Measurements from ENCODE around the gene COL4A6.
A peak's percentile ranks its signal among the peaks of the same experiment; 100 is the strongest.
"Not testable (repeated sequence)": the region's sequence is repeated elsewhere in the genome, so short reads cannot be mapped to it uniquely, and the experiment has no call there.

Gene COL4A6

DNA sequence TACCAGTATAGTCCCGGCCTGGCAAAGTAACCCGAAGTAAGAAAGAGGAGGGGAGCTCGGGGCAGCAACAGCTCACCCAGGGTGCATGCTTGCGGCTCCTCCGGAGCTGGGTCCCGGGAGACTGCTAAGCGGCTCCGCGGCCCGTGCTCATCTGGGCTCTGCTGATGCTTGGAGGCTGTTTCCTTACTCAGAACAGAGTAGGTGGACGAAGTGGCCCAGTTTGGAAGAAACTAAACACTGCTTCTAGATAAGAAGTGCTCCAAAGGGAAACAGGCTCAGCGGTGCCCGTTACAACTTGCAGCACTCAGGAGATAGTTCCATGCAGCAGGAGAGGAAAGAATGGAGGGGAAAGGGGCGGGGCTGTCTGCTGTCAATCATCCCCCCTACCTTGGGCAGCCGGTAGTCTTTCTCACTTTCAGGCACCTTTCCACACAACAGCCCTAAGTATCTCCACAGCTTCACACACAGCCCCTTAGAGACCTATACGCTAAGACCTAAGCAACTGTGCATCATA, at the start of gene COL4A6:
Gene COL4A6, minus strand, starts transcription at position 313 of the 514 bp plus-strand sequence. Its CDS starts 226 bp downstream, at position 87.
- DNase-seq (ENCODE audit: low read depth), result peak; percentile 24

GRCh38 chrX:108485960-108486359, 47.7 kb upstream of the COL4A6 start:
- no peak for DNase-seq (ENCODE audit: low read depth)

DNA sequence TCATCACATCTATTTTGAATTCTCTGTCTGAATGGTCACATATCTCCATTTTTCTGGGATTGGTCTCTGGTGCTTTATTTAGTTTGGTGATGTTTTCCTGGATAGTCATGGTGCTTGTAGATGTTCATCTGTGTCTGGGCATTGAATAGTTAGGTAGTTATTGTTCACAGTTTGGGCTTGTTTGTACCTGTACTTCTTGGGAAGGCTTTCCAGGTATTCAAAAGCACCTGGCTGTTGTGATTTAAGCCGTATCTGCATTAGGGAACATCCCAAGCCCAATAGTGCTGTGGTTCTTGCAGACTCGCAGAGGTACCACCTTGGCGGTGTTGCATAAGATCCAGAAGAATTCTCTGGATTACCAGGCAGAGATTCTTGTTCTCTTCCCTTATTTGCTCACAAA, 46.0 kb upstream of the COL4A6 start:
- DNase-seq (ENCODE audit: low read depth), result no peak

GRCh38 chrX:108481528-108481927, 43.3 kb upstream of the COL4A6 start:
- DNase-seq (ENCODE audit: low read depth), result not testable (repeated sequence)

DNA sequence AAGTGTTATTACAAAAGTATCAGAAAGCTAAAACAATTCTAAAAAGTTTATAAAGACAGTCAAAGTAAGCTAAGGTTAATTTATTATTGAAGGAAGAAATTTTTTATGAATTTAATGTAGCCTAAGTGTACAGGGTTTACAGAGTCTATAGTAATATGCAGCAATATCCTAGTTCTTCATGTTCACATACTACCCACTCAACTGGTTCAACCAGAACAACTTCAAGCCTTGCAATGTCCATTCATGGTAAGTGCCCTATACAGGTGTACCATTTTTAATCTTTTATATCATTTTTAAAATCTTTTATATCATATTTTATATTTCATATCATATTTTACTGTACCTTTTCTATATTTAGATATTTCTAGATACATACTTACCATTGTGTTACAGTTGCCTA, 35.8 kb upstream of the COL4A6 start:
- DNase-seq (ENCODE audit: low read depth), result no peak

DNA sequence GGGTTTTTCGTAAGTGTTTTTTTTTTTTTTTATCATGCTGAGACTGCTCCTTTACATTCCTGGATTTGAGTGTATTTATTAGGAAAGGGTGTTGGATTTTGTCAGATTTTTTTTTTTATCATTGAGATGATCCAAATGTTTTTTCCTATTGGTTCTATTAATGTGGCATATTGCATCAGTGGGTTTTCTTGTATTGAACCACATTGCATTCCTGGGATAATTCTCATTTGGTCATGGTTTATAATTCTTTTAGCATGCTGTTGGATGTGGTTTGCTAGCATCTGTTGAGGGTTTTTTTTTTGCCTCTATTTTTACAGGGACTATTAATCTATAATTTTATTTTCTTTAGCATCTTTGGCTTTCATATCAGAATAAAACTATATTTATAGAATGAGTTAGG, 30.3 kb upstream of the COL4A6 start:
- DNase-seq (ENCODE audit: low read depth), result peak; percentile 70

- DNase-seq (ENCODE audit: low read depth), result peak; percentile 50
Measured at GRCh38 chrX:108464604-108465003, 26.4 kb upstream of the COL4A6 start.

- DNase-seq (ENCODE audit: low read depth), result no peak
Measured at GRCh38 chrX:108456971-108457477, 18.8 kb upstream of the COL4A6 start.

- DNase-seq (ENCODE audit: low read depth), result peak; percentile 34
Measured at GRCh38 chrX:108453841-108454240, 15.6 kb upstream of the COL4A6 start.

- peak; percentile 66 for DNase-seq (ENCODE audit: low read depth)
Measured at GRCh38 chrX:108447303-108447702, 9.1 kb upstream of the COL4A6 start.

DNA sequence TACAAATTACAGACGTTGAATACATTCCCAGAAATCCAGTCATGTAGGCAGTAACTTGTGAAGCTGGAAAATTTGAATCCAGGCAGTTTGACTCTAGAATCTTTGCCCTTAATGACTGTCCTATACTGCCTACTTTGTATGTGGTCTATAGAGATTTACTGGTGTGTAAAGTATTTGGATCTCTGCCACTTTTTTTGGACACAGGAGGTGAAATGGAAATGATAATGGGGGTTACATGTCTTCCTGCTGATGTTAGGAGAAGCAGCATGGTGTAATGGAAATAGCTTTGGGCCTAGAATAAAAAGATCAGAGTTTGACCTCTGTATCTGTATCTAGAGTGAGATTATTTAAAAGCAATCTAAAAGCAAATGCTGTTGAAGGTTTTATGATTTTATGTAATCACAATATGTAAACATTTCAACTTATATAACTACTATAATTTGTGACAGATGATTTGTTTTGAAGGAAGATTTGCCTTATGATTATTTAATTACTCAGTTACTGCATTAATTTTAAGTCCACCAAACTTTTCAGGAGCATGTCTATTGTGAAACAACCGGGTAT, 4.8 kb upstream of the COL4A6 start:
- DNase-seq (ENCODE audit: low read depth), result no peak

DNA sequence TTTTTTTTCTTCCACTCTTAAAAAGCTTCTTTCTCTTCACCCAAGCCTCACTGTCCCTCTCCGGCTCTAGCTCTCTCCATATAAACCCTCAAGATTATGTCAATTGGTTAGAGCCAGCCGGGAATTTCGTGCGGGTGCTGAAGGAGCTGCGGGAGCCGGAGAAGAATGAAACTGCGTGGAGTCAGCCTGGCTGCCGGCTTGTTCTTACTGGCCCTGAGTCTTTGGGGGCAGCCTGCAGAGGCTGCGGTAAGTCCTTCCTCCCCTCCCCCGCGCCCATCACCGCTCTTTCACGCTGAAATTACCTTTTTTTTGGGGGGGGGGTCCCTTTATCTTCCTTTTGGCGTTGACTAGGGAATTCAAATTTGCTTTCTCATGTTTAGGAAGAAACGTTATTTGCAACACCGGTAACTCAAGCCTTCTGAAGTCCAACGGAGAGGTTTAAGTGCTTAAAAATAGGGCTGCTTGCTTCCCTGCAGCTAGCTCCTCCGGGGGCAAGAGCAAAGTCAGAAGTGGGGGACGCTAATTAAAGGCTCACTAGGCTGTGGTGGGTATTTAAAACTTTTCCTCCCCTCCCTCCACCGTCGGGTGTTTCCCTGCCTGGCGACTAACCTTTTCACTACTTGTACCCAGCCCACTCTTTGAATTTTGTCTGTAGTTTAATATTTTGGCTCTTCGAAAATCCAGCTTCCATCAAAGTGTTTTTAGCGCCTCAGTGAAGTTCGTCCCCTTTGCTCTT, 1.9 kb upstream of the COL4A6 start:
- DNase-seq (ENCODE audit: low read depth), result peak; percentile 48

DNA sequence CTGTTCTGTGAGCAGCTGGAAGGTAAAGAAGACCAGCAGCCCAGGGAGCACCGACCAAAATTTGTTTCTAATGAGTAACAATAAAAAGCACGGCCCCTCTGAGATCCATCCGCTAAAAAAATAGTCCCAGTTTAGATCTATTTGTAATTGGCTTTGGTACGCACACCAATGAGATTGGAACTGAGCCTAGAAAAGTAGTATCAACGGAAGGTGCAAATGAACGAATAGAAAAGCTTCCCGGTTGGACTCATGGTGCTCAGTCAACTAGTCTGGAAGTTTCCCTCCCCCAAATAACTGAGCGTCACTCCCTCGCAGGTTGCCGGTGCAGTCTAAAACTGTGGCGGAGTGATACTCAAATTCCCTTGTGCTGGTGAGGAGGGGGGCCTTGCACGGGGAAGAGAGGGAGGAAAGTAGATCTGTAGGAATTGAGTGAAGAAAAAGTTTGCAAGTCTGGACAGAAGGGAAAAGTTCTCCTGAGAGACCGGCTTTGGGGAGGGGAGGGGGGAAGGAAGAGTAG, 1.3 kb upstream of the COL4A6 start, which contains the start of gene COL4A5:
Gene COL4A5, plus strand, starts transcription at position 413 of the 517 bp plus-strand sequence. CDS start 288 bp downstream, outside the sequence.
- DNase-seq (ENCODE audit: low read depth), result peak; percentile 91

GRCh38 chrX:108437349-108438109, 693 bp downstream of the COL4A6 start:
- peak; percentile 25 for DNase-seq (ENCODE audit: low read depth)

- no peak for DNase-seq (ENCODE audit: low read depth)
Measured at GRCh38 chrX:108435261-108435660, 3.0 kb downstream of the COL4A6 start.

DNA sequence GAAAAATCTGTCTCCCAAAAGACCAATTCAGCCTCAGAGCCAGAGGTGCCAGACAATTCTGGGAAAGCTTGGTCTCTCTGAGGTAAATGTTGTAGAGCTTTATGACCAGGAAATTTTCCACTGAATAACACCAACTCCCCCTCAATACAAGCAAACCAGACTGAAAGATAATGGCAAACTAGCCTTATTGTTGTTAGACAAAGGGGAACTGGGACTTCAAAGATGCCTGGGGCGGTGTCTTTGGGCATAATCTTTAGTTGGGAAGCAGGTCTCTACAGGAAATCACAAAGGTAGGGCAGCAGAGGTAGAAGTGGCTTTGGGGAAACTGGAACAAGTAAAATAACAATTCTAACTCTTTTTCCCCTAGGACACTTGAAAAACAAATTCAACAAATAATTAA, 12.0 kb downstream of the COL4A6 start:
- DNase-seq (ENCODE audit: low read depth), result no peak

GRCh38 chrX:108420481-108420880, 17.7 kb downstream of the COL4A6 start:
- no peak for DNase-seq (ENCODE audit: low read depth)

DNA sequence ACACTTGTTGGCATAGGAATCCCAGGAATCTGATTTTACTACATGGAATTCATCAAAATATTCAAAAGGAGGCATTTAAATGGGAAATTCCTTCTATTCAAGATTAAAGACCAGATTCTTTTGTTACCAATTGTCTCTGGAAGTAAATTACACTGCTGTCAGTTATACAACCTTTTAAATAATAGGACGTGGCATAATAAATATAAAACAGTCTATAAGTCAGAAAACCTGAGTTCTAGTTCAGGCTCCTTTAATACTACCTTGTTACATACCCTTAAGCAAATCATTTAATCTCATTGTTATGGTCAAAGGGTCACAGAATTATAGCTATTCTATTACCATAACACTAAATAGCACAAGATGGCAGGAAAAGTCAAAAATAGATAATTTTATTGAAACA, 18.8 kb downstream of the COL4A6 start:
- no peak for DNase-seq (ENCODE audit: low read depth)

DNA sequence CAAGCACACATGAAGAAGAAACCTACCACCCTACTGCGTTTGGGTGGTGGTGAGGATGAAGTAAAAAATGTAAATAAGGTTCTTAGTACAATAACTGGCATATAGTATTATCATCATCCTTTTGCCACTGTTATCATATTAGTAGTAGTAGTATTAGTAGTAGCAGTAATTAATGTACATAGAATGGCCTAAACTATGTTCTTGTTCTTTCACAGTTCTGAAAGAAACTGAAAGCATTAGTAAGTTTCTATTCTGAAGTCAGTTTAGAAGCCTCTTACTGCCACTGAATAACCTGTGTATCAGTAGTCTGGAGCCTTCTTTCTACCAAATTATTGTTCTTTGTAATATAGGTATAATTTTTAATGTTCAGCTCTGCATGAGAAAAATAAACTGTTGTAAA, 21.0 kb downstream of the COL4A6 start:
- no peak for DNase-seq (ENCODE audit: low read depth)

DNA sequence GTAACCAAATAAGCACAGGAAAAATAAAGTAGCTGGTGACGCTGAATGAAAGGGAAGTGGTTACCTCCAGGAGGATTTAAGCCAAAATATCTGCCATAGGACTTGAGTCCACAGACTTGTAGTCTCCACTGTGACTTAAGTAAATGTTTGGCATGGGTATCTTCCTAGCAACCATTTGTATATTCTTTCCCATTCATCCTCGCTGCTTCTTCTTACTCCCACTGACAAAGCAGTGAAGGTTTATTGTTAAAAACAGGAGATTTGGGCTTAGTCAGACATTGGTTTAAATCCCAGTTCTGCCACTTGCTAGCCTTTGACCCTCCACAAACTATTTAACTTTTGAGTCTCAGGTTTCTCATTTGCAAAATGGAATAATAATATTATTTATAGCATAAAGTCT, 22.3 kb downstream of the COL4A6 start:
- DNase-seq (ENCODE audit: low read depth), result peak; percentile 36

GRCh38 chrX:108415146-108415545, 23.1 kb downstream of the COL4A6 start:
- no peak for DNase-seq (ENCODE audit: low read depth)

- DNase-seq (ENCODE audit: low read depth), result no peak
Measured at GRCh38 chrX:108412783-108413182, 25.4 kb downstream of the COL4A6 start.

Measured in iris pigment epithelial cell (primary cell).